CD4-positive, alpha-beta memory T cell (primary cell): ENCODE data around the gene MMD2. TPM values are rescaled to one million over a fixed set of nuclear protein-coding genes. Genes with fewer than 3 reads are reported as not detected.

Experiments
- polyA plus RNA-seq, 2 donors: library from polyadenylated mRNA; unstranded; fragments of 300-500 nt; fragmentation: Illumina TruSeq; gene quantifications; one replicate each; pipeline ENCODE4 v1.2.3, GENCODE V29; 2021
- total RNA-seq, 2 experiments: library from RNA; stranded (reverse); gene quantifications; one replicate each; pipeline ENCODE4 v1.2.3, GENCODE V29; 2021

Gene MMD2
- total and polyA plus RNA-seq, 4 experiments from 2014 or later = not detected

Other genes starting within 250 kb of the MMD2 start
- 100 to 1,000 TPM; 100 to 103 TPM for gene AP5Z1, start 183.6 kb downstream of the MMD2 start, total RNA-seq
- 10 to 100 TPM; 29.1 to 40.6 TPM for gene AP5Z1, start 183.6 kb downstream of the MMD2 start, polyA plus RNA-seq
- gene PAPOLB, start 97.2 kb downstream of the MMD2 start, total RNA-seq = not detected
- not detected for gene PAPOLB, start 97.2 kb downstream of the MMD2 start, polyA plus RNA-seq
- not detected for gene RADIL, start 75.5 kb downstream of the MMD2 start, total RNA-seq
- gene RADIL, start 75.5 kb downstream of the MMD2 start, polyA plus RNA-seq = not detected
- 10 to 100 TPM; 19.4 to 20.3 TPM for gene RBAK, start 86.7 kb upstream of the MMD2 start, total RNA-seq
- 1 to 10 TPM; 3.1 to 6.8 TPM for gene RBAK, start 86.7 kb upstream of the MMD2 start, polyA plus RNA-seq
- 10 to 100 TPM; 78.6 to 78.8 TPM for gene WIPI2, start 231.0 kb upstream of the MMD2 start, total RNA-seq
- gene WIPI2, start 231.0 kb upstream of the MMD2 start, polyA plus RNA-seq = 10 to 100 TPM; 82.1 to 91.1 TPM